Thyroid gland (tissue), 4 donors: ENCODE measurements around the gene SIPA1.

Experiments used
- CTCF ChIP-seq, 6 experiments: fragments of 200-600 bp in 3 of 6; fragments of 450-650 bp in 3 of 6; sonication (generic) in 3 of 6; IDR thresholded peaks; one replicate each; pipeline ENCODE4 v1.5.1; 2016 to 2019; ENCODE audit warnings: antibody characterized with exemption in 6 of 6, mild to moderate bottlenecking in 2 of 6, inconsistent platforms in 1 of 6, moderate library complexity in 1 of 6
- POLR2A ChIP-seq, 2 donors: fragments of 450-650 bp; IDR thresholded peaks; one replicate each; pipeline ENCODE4 v1.6.1; 2017; ENCODE audit warnings: antibody characterized with exemption in 2 of 2, mild to moderate bottlenecking in 2 of 2, moderate library complexity in 1 of 2

GRCh38 chr11:65648997-65649493 lies 11.1 kb downstream of the SIPA1 start:
- TF ChIP-seq CTCF (IDR thresholded peaks at IDR 0.05) (no peak), POLR2A (IDR thresholded peaks at IDR 0.05) (no peak)
